K562 (cell line): ENCODE data around the gene BAIAP3. TPM values are rescaled to one million over a fixed set of nuclear protein-coding genes. Genes with fewer than 3 reads are reported as not detected.

Experiments
- BCOR ChIP-seq: fragments of 450-650 bp; IDR thresholded peaks from 2 replicates; pipeline ENCODE4 v1.6.1; 2016
- CREM ChIP-seq: IDR thresholded peaks from 2 replicates; pipeline ENCODE4 v1.6.1; 2014; ENCODE audit warnings: antibody characterized with exemption, low read depth
- EGR1 ChIP-seq: fragments of 450-650 bp; conservative IDR thresholded peaks from 2 replicates; pipeline ENCODE4 v1.6.1; 2017; ENCODE audit warnings: mild to moderate bottlenecking
- MLLT1 ChIP-seq, 2 experiments: fragments of 450-650 bp; IDR thresholded peaks; 2 replicates each; pipeline ENCODE4 v1.6.1; 2016
- MTA3 ChIP-seq: fragments of 450-650 bp; formaldehyde crosslinking; IDR thresholded peaks from 2 replicates; pipeline ENCODE4 v1.6.1; 2017; ENCODE audit warnings: mild to moderate bottlenecking, borderline replicate concordance
- NR4A1 ChIP-seq, 2 experiments: fragments of 250-450 bp in 1 of 2; fragments of 450-650 bp in 1 of 2; sonication (Bioruptor Pico) in 1 of 2; IDR thresholded peaks; 2 replicates each; pipeline versions ENCODE4 v1.4.0 to v1.6.1; 2016 to 2020; ENCODE audit warnings: mild to moderate bottlenecking in 2 of 2, missing compliant biosample characterization in 1 of 2, missing genetic modification characterization in 1 of 2, moderate library complexity in 1 of 2
- NRF1 ChIP-seq, 2 experiments: fragments of 450-650 bp; IDR thresholded peaks in 1 of 2; conservative IDR thresholded peaks in 1 of 2; 2 replicates each; pipeline ENCODE4 v1.6.1; 2014; ENCODE audit warnings: mild to moderate bottlenecking in 2 of 2
- PHF20 ChIP-seq: fragments of 450-650 bp; IDR thresholded peaks from 2 replicates; pipeline ENCODE4 v1.6.1; 2018; ENCODE audit not compliant: partially characterized antibody
- RNF219 ChIP-seq: fragments of 250-450 bp; sonication (Bioruptor Pico); IDR thresholded peaks from 2 replicates; pipeline ENCODE4 v1.5.0; 2022; ENCODE audit warnings: mild to moderate bottlenecking
- TEAD1 ChIP-seq, 2 experiments: fragments of 450-650 bp in 1 of 2; sonication (generic) in 1 of 2; formaldehyde crosslinking; IDR thresholded peaks; 2 replicates each; pipeline versions ENCODE4 v1.4.0 to v1.8.0; 2020 to 2022; ENCODE audit warnings: mild to moderate bottlenecking in 2 of 2, missing genetic modification reagents in 1 of 2
- XRCC5 ChIP-seq: fragments of 200-400 bp; formaldehyde crosslinking; IDR thresholded peaks from 2 replicates; pipeline ENCODE4 v1.6.1; 2017; ENCODE audit warnings: low read depth, mild to moderate bottlenecking, low read length
- ZNF318 ChIP-seq, 2 experiments: fragments of 450-650 bp; IDR thresholded peaks; 2 replicates each; pipeline ENCODE4 v1.6.1; 2016; ENCODE audit warnings: mild to moderate bottlenecking in 2 of 2, borderline replicate concordance in 1 of 2, low read depth in 1 of 2, moderate library complexity in 1 of 2
- ZNF511 ChIP-seq: sonication (generic); formaldehyde crosslinking; IDR thresholded peaks from 2 replicates; pipeline ENCODE4 v1.8.0; 2022; ENCODE audit warnings: mild to moderate bottlenecking, missing genetic modification reagents
- polyA plus RNA-seq, 8 experiments: library from polyadenylated mRNA; depleted of rRNA in 4 of 8; stranded (reverse) in 5 of 8; unstranded in 3 of 8; fragments of >200 nt; fragmentation: Nextera tagmentation in 2 of 8; fragmentation: Illumina TruSeq in 1 of 8; extraction: Ambion mirVana in 2 of 8; extraction: Trizol in 1 of 8; gene quantifications; 2 replicates each; pipeline versions ENCODE4 v1.2.1 to v1.2.3, GENCODE V29; 2011 to 2014; ENCODE audit warnings: inconsistent platforms in 1 of 8, missing spikeins in 1 of 8
- total RNA-seq, 7 experiments: library from RNA; depleted of rRNA in 6 of 7; stranded (reverse); fragments of >200 nt in 6 of 7; fragmentation: Illumina TruSeq in 2 of 7; extraction: Trizol in 2 of 7; gene quantifications; 2 replicates each; pipeline versions ENCODE4 v1.2.1 to v1.2.3, GENCODE V29; 2011 to 2021; ENCODE audit warnings: low replicate concordance in 1 of 7

BAIAP3 gene
- total and polyA plus RNA-seq, 9 of the 15 experiments (the other 6 are each of a cell fraction or from before 2014, with no cell fraction given): 0.03 to 4.5 (median 0.57) TPM; not detected in 1

- TF ChIP-seq ZNF318 (IDR thresholded peaks at IDR 0.05; ENCODE audit: borderline replicate concordance in 1 of 2, low read depth in 1 of 2) (peak in 1 of 2 experiments; percentile 99; a peak in 2 of 4 replicates), RNF219 (peak; percentile 50; the same call in 1 of the 2 replicates), NRF1 (conservative IDR thresholded peaks at IDR 0.05 in 1 of 2, IDR thresholded peaks at IDR 0.05 in 1 of 2) (peak in 1 of 2 experiments; percentile 27; a peak in 2 of 4 replicates), CREM (peak; percentile 97), TEAD1 (CRISPR knock-in tag; IDR thresholded peaks at IDR 0.05) (peak in 1 of 2 experiments; percentile 83; a peak in 1 of 4 replicates), MTA3 (peak; percentile 62; the same call in 1 of the 2 replicates), XRCC5 (peak; percentile 70; the same call in 1 of the 2 replicates), EGR1 (peak; percentile 53; the same call in 1 of the 2 replicates), NR4A1 (CRISPR knock-in tag; IDR thresholded peaks at IDR 0.05) (no peak), NR4A1 (tag; IDR thresholded peaks at IDR 0.05) (0 out of 2 replicates have a peak, but pooled peaks have one; percentile 60), ZNF511 (CRISPR knock-in tag) (peak; percentile 90), MLLT1 (IDR thresholded peaks at IDR 0.05) (peak; percentile 64 to 95; a peak in 3 of 4 replicates), PHF20 (peak; percentile 99), BCOR (0 out of 2 replicates have a peak, but pooled peaks have one; percentile 36)
These were observed 24.2 kb upstream of the BAIAP3 start, which contains the start of gene UBE2I (continued) for GRCh38 chr16:1308977-1309885.
